ENCODE data around the gene PIF1.
"Not testable (repeated sequence)": the region's sequence is repeated elsewhere in the genome, so short reads cannot be mapped to it uniquely, and the experiment has no call there.

Gene PIF1

GRCh38 chr15:64847448-64847847 is 22.0 kb upstream of the PIF1 start:
- no peak for DNase-seq (ENCODE audit: low spot score)

GRCh38 chr15:64847016-64847415 is 21.6 kb upstream of the PIF1 start:
- no peak for DNase-seq (ENCODE audit: low spot score)

GRCh38 chr15:64845831-64846595 is 20.6 kb upstream of the PIF1 start:
- DNase-seq (ENCODE audit: low spot score): no peak

- DNase-seq (ENCODE audit: low spot score): no peak
Measured at GRCh38 chr15:64845183-64845611, 19.8 kb upstream of the PIF1 start.

- peak; percentile 10 for DNase-seq (ENCODE audit: low spot score)
Measured at GRCh38 chr15:64844576-64845145, 19.2 kb upstream of the PIF1 start.

- no peak for DNase-seq (ENCODE audit: low spot score)
Measured at GRCh38 chr15:64843991-64844390, 18.5 kb upstream of the PIF1 start.

GRCh38 chr15:64842986-64843561 is 17.6 kb upstream of the PIF1 start:
- no peak for DNase-seq (ENCODE audit: low spot score)

GRCh38 chr15:64842096-64842939 is 16.9 kb upstream of the PIF1 start:
- no peak for DNase-seq (ENCODE audit: low spot score)

- peak; percentile 42 for DNase-seq (ENCODE audit: low spot score)
Measured at GRCh38 chr15:64841344-64842095, 16.1 kb upstream of the PIF1 start, which contains the start of gene PLEKHO2. Gene PLEKHO2 (plus strand): TSS chr15:64841915. CDS start chr15:64842017, 102 bp downstream.

- no peak for DNase-seq (ENCODE audit: low spot score)
Measured at GRCh38 chr15:64841060-64841343, 15.6 kb upstream of the PIF1 start.

- no peak for DNase-seq (ENCODE audit: low spot score)
Measured at GRCh38 chr15:64837502-64837901, 12.1 kb upstream of the PIF1 start.

- DNase-seq (ENCODE audit: low spot score): no peak
Measured at GRCh38 chr15:64836023-64836536, 10.6 kb upstream of the PIF1 start.

- DNase-seq (ENCODE audit: low spot score): no peak
Measured at GRCh38 chr15:64833690-64834089, 8.2 kb upstream of the PIF1 start.

- DNase-seq (ENCODE audit: low spot score): no peak
Measured at GRCh38 chr15:64828985-64829384, 3.5 kb upstream of the PIF1 start.

- DNase-seq (ENCODE audit: low spot score): no peak
Measured at GRCh38 chr15:64824929-64825430, 467 bp downstream of the PIF1 start.

- no peak for DNase-seq (ENCODE audit: low spot score)
Measured at GRCh38 chr15:64816452-64816851, 9.0 kb downstream of the PIF1 start.

- DNase-seq (ENCODE audit: low spot score): not testable (repeated sequence)
Measured at GRCh38 chr15:64814965-64815364, 10.5 kb downstream of the PIF1 start.

- DNase-seq (ENCODE audit: low spot score): not testable (repeated sequence)
Measured at GRCh38 chr15:64814283-64814682, 11.2 kb downstream of the PIF1 start.

GRCh38 chr15:64813075-64813474 is 12.4 kb downstream of the PIF1 start:
- DNase-seq (ENCODE audit: low spot score): no peak

GRCh38 chr15:64810497-64811326 is 14.7 kb downstream of the PIF1 start:
- no peak for DNase-seq (ENCODE audit: low spot score)
